Heart left ventricle (tissue), 16 donors: ENCODE results near the gene PEAK3. TPM values are rescaled to one million over a fixed set of nuclear protein-coding genes. Genes with fewer than 3 reads are reported as not detected.

Experiments used
- ATAC-seq, 4 donors: fragments of 200-7000 bp; cut with Tn5 transposase; one replicate each; pipeline ENCODE4 v1.9.1; 2020 to 2022; ENCODE audit warnings: moderate library complexity in 4 of 4, mild to moderate bottlenecking in 3 of 4, moderate number of reproducible peaks in 1 of 4
- DNase-seq, 5 donors: peaks; one replicate each; pipeline ENCODE4 v3.0.0-alpha.2; 2020
- H3K27ac ChIP-seq, 12 donors: fragments of 200-600 bp; sonication (generic) in 4 of 12; one replicate each; pipeline versions ENCODE4 v1.5.0 to v1.8.0; 2016 to 2022; ENCODE audit warnings: mild to moderate bottlenecking in 2 of 12
- H3K27me3 ChIP-seq, 9 donors: fragments of 200-600 bp; sonication (generic) in 2 of 9; one replicate each; pipeline versions ENCODE4 v1.5.1 to v1.8.0; 2016 to 2022; ENCODE audit warnings: mild to moderate bottlenecking in 3 of 9
- H3K36me3 ChIP-seq, 9 donors: fragments of 200-600 bp; sonication (generic) in 2 of 9; one replicate each; pipeline versions ENCODE4 v1.5.0 to v1.8.0; 2018 to 2022; ENCODE audit warnings: mild to moderate bottlenecking in 2 of 9
- H3K4me1 ChIP-seq, 12 donors: fragments of 200-600 bp; sonication (generic) in 4 of 12; one replicate each; pipeline versions ENCODE4 v1.5.0 to v1.8.0; 2016 to 2022; ENCODE audit warnings: mild to moderate bottlenecking in 3 of 12
- H3K4me3 ChIP-seq, 12 donors: fragments of 200-600 bp; sonication (generic) in 4 of 12; one replicate each; pipeline versions ENCODE4 v1.5.0 to v1.8.0; 2017 to 2022; ENCODE audit warnings: mild to moderate bottlenecking in 9 of 12, moderate library complexity in 4 of 12
- H3K9me3 ChIP-seq, 12 donors: fragments of 200-600 bp; sonication (generic) in 4 of 12; one replicate each; pipeline versions ENCODE4 v1.5.0 to v1.8.0; 2016 to 2022; ENCODE audit warnings: mild to moderate bottlenecking in 1 of 12
- POLR2A ChIP-seq, 2 donors: fragments of 450-650 bp; IDR thresholded peaks; one replicate each; pipeline ENCODE4 v1.6.1; 2017; ENCODE audit warnings: antibody characterized with exemption in 2 of 2, mild to moderate bottlenecking in 2 of 2, moderate library complexity in 2 of 2
- WGBS, 4 donors: extraction: QIAGEN DNeasy Blood & Tissue Kit in 2 of 4; methylation state at CpG; one replicate each; pipeline versions ENCODE4 v1.1.5 to v1.1.7; 2013 to 2018; 5-methylcytosine and 5-hydroxymethylcytosine counted together
- intact Hi-C, 10 donors: fragments of 100-400 bp; cut with DNase I; formaldehyde crosslinking; loops; one replicate each; pipeline versions ENCODE4 v1.11.1 to v1.14.2; 2022
- polyA plus RNA-seq, 2 donors: library from polyadenylated mRNA; stranded (reverse); fragments of 200-250 nt; gene quantifications; one replicate each; pipeline ENCODE4 v1.2.3, GENCODE V29; 2013
- total RNA-seq, 9 donors: library from RNA; depleted of rRNA in 2 of 9; stranded (reverse); fragments of >200 nt in 2 of 9; fragmentation: NEBNext Ultra II Directional in 3 of 9; extraction: Animal tissue kit (Norgen Biotek cat#: 25700) in 3 of 9; gene quantifications; one replicate each; pipeline versions ENCODE4 v1.1.0 to v1.2.4, GENCODE V29; 2016 to 2023
- TF ChIP-seq, protein P1 (sequence below), 12 donors: fragments of 200-600 bp; sonication (generic) in 4 of 12; IDR thresholded peaks; one replicate each; pipeline versions ENCODE4 v1.5.0 to v1.8.0; 2018 to 2022; ENCODE audit warnings: antibody characterized with exemption in 12 of 12, mild to moderate bottlenecking in 5 of 12
- donor health status: ischemic (EF 13 %, LVEDD 7.1; RV severe dilation, severe dysfunction).
- donor health status: healthy with polysubstance abuse.
- donor health status: DM: no; HTN: yes; CAD: no.
- donor health status: DM: no; HTN: no; CAD: no.
- donor health status: ischemic (EF 25% LVEDD 6.9; RV normal size, moderate dysfunction).
- donor health status: ischemic (EF 25% LVEDD 5.7; RV mildly dilated, moderate dysfunction).
- donor health status: healthy.
- donor health status: DM: yes; HTN: yes; CAD: no.
- donor health status: ischemic (EF 35%, LVEDD 5.7; RV mildly dilated, moderate dysfunction).
- donor health status: nonischemic (EF 11% LVEDD 7.7; RV severe dilation, severe dysfunction).
- donor health status: DM: yes; HTN: yes; CAD: no.
- donor health status: PGD.
- donor health status: ischemic (EF 29% LVEDD 5.4; RV normal size, mild dysfunction).
- donor health status: nonischemic (EF 23%, LVEDD 6.1; RV moderate dilation, normal function).

The PEAK3 gene
- total and polyA plus RNA-seq, 11 donors: 0.11 to 1.6 (median 0.27) TPM

DNA sequence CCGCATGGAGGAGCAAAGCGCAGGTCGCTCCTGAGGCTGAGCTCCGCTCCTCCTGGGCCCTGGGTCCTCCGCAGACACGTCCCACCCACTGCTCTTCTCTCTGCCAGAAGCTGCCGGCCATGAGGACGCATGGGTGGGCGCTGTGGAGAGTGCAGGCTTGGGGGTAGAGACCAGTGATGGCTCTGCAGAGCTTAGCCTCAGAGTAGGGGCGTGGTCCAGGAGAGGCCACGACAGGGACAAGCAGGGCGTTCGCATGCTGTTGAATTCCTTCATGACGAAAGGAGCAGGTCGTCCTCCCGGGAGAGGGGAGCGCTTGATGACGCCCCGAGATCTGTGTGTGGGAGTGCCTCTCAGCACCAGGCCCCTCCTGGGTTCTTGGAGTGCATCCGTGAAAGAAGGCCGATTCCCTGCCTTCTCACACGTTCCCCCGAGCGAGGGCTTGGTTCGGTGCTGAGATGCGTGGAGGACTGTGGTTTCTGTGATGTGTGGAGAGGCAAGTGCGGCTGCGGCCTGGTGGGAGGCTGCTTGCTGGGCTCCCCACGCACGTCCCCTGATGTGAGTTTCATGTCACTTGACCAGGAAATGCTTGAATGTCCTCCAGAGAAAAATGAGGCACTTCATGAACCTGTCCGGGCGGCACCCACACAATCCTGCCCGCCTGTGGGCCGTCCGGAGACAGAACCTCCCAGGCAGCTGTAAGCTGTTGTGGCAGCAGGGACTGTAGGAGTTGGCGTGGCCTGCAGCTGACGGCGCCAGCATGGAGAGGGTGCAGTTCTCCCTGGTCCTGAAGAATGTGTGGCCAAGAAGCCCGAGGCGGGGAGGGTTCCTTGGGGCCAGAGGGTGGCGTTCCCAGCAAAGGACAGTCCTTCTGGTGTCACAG is 40.9 kb downstream of the PEAK3 start:
- H3K9me3 ChIP-seq: no peaks in the 10 kb centered on the region
- H3K36me3 ChIP-seq: peaks cover 4 to 38% (median 31%) of the 10 kb centered on the region in 9 donors
- WGBS, 4 donors: 70 to 77% (median 74%) methylated on average over 31 to 41 of the region's 41 CpGs
- peak overlapping the region in 5 of 12 donors; percentile 15 to 82 (median 72) for H3K27ac ChIP-seq
- peaks cover 14 to 63% (median 49%) of the 10 kb centered on the region in 12 donors for H3K4me1 ChIP-seq
- TF ChIP-seq, protein P1, sequence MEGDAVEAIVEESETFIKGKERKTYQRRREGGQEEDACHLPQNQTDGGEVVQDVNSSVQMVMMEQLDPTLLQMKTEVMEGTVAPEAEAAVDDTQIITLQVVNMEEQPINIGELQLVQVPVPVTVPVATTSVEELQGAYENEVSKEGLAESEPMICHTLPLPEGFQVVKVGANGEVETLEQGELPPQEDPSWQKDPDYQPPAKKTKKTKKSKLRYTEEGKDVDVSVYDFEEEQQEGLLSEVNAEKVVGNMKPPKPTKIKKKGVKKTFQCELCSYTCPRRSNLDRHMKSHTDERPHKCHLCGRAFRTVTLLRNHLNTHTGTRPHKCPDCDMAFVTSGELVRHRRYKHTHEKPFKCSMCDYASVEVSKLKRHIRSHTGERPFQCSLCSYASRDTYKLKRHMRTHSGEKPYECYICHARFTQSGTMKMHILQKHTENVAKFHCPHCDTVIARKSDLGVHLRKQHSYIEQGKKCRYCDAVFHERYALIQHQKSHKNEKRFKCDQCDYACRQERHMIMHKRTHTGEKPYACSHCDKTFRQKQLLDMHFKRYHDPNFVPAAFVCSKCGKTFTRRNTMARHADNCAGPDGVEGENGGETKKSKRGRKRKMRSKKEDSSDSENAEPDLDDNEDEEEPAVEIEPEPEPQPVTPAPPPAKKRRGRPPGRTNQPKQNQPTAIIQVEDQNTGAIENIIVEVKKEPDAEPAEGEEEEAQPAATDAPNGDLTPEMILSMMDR (IDR thresholded peaks at IDR 0.05): no peak
- no peak for TF ChIP-seq POLR2A (IDR thresholded peaks at IDR 0.05)
- H3K27me3 ChIP-seq: no peaks in the 10 kb centered on the region
- no peak for DNase-seq
- ATAC-seq: no peak
- peak overlapping the region in 5 of 12 donors; percentile 45 to 60 (median 54) for H3K4me3 ChIP-seq
- intact Hi-C loops: no loop called here

DNA sequence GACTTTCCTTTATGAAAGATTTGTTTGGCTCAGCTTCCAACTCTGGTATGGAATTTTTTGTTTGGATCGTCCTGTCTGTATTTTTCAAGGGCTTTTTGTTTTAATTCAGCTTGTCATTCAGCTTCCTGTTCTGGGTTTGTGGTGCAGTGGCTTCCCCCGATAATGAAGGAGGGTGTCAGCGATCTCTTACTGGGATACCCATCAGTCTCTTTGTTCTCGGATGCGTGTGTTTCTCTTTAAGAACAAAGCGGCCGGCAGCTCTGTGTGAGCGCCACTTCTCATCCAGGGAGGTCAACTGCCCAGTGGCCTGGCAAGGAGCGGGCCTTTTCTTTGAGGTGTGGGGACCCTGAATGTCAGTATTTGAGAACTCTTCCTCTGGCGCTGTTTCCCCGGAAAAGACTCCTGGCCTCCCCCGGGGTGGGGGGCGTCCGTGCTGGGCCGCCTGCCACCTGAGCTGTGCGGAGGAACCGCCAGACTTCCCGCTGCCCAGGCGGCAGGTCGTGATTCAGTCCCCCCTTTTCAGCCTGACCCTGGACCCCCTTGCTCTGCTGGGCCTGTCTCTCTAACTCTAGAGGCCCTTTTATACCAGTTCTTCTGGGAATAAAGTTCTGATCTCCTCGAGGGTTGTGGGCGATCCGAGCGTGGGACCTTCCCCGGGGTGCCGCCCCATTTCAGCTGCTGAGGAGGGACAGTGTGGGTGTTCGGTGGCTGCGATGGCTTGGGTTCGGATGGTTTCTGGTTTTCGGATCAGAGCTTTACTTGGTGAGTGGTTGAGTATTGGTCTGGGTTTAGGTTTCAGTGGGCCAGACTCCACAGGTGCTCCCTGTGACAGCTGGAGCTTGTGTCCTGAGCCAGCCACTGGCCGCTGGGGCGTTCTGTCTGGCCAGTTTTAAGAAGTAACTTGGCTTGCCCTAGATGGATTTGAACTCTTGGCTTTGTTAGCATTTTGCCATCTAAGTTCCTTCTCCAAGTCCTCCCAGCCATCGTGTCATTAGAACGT is 41.9 kb downstream of the PEAK3 start:
- Histone ChIP-seq H3K4me3 (peak overlapping the region in 11 of 12 donors; percentile 12 to 72 (median 45)), H3K27me3 (no peaks in the 10 kb centered on the region), H3K4me1 (peaks cover 14 to 69% (median 53%) of the 10 kb centered on the region in 12 donors), H3K9me3 (no peaks in the 10 kb centered on the region), H3K36me3 (peaks cover 4 to 27% (median 21%) of the 10 kb centered on the region in 9 donors), H3K27ac (peak overlapping the region in 11 of 12 donors; percentile 28 to 82 (median 60))
- TF ChIP-seq, protein P1 (IDR thresholded peaks at IDR 0.05): no peak
- no peak for TF ChIP-seq POLR2A (IDR thresholded peaks at IDR 0.05)
- DNase-seq (no peak), ATAC-seq (no peak)
- intact Hi-C loops: loop anchor here in 8 of 10 donors (5.0 to 10.0 kb wide), 9 partner anchors 32 to 155 kb away; partner anchors contain the start of gene AP3D1 (in 2 of the 8)
- WGBS, 4 donors: 21 to 26% (median 24%) methylated on average over 25 to 34 of the region's 34 CpGs

DNA sequence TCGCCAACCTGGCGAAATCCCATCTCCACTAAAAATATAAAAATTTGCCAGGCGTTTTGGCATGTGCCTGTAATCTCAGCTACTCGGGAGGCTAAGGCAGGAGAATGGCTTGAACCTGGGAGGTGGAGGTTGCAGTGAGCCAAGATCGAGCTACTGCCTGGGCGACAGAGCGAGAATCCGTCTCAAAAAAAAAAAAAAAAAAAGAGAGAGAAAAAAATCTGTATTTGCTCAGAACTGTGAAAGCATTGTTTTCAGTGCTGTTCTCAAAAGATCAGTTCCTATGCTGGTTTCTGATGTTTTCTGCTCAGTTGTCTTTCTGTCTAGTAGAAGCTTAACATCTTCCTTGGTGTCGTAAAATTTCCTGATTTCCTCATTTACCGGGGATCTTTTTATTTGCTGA is 42.8 kb downstream of the PEAK3 start:
- no peak for ATAC-seq
- Histone ChIP-seq H3K27ac (peak overlapping the region in 9 of 12 donors; percentile 18 to 82 (median 58)), H3K4me3 (peak overlapping the region in 7 of 12 donors; percentile 44 to 72 (median 54)), H3K27me3 (no peaks in the 10 kb centered on the region), H3K9me3 (no peaks in the 10 kb centered on the region), H3K4me1 (peaks cover 14 to 77% (median 60%) of the 10 kb centered on the region in 12 donors), H3K36me3 (peaks cover under 1 to 18% (median 12%) of the 10 kb centered on the region in 9 donors)
- DNase-seq: no peak
- 59 to 71% (median 65%) methylated on average over 10 of the region's 10 CpGs for WGBS, 4 donors
- no peak for TF ChIP-seq POLR2A (IDR thresholded peaks at IDR 0.05)
- TF ChIP-seq, protein P1 (IDR thresholded peaks at IDR 0.05): no peak
- intact Hi-C loops: loop anchor here in 8 of 10 donors (5.0 to 10.0 kb wide), 9 partner anchors 33 to 156 kb away; partner anchors contain the start of gene AP3D1 (in 2 of the 8)
